NB4 (cell line): ENCODE results near the gene VAT1.

Experiments used
- DNase-seq: peaks from one replicate; pipeline ENCODE4 v3.0.0; 2010; ENCODE audit warnings: low read depth
- H3K4me3 ChIP-seq: one replicate; pipeline ENCODE4 v1.5.1; 2011; ENCODE audit warnings: mild to moderate bottlenecking, low read depth, low read length, moderate library complexity
- MYC ChIP-seq: IDR thresholded peaks from 2 replicates; pipeline ENCODE4 v1.6.1; 2011; ENCODE audit warnings: low read depth, low read length
- POLR2A ChIP-seq: IDR thresholded peaks from 2 replicates; pipeline ENCODE4 v1.6.1; 2011; ENCODE audit warnings: mild to moderate bottlenecking; ENCODE audit not compliant: insufficient read length; ENCODE audit errors: extremely low read depth
- TF ChIP-seq, protein P1 (sequence below): IDR thresholded peaks from 2 replicates; pipeline ENCODE4 v1.6.1; 2011; ENCODE audit warnings: low read depth, low read length
- TF ChIP-seq, protein P2 (sequence below): IDR thresholded peaks from one replicate; pipeline ENCODE4 v1.5.1; 2012; ENCODE audit warnings: low read depth, low read length

The VAT1 gene

DNA sequence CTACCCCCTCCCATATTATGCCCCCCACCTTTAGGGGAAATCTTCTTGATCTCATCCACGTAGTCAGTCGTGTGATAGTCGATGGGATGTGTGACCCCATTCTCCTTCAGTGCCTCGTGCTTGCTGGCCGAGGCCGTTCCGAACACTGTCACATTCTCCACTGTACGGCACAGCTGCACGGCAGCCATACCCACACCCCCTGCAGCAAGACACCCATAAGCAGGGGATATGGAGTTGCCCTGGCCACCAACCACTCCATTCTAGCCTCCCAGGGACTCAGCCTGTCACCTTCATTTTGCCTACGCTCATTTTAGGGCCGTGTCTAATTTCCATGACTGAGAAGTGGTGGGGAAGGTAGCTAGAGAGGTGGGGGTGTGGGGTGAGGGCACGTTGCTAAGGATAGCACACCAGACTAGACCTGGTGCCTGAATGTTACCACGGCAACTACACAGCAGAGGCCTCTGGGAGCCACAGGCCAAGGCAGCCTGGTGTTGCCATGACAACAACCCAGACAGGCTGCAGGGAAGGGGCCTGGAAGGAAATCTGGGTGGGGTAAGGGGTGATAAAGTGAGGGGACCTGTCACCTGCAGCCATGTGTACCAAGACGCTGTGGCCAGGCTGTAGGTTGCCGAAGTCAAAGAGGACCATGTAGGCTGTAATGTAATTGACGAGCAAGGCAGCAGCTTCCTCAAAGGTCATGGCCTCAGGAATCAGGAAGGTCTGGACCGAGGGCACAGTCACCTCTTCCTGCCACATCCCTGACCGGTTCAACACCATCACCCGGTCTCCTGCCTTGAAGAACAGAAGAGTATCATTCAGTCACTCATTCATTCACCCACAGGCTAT lies 4.0 kb downstream of the VAT1 start:
- peak overlapping the region; percentile 25 for H3K4me3 ChIP-seq
- TF ChIP-seq, protein P1, sequence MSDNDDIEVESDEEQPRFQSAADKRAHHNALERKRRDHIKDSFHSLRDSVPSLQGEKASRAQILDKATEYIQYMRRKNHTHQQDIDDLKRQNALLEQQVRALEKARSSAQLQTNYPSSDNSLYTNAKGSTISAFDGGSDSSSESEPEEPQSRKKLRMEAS = no peak
- TF ChIP-seq POLR2A (no peak), MYC (no peak)
- TF ChIP-seq, protein P2, sequence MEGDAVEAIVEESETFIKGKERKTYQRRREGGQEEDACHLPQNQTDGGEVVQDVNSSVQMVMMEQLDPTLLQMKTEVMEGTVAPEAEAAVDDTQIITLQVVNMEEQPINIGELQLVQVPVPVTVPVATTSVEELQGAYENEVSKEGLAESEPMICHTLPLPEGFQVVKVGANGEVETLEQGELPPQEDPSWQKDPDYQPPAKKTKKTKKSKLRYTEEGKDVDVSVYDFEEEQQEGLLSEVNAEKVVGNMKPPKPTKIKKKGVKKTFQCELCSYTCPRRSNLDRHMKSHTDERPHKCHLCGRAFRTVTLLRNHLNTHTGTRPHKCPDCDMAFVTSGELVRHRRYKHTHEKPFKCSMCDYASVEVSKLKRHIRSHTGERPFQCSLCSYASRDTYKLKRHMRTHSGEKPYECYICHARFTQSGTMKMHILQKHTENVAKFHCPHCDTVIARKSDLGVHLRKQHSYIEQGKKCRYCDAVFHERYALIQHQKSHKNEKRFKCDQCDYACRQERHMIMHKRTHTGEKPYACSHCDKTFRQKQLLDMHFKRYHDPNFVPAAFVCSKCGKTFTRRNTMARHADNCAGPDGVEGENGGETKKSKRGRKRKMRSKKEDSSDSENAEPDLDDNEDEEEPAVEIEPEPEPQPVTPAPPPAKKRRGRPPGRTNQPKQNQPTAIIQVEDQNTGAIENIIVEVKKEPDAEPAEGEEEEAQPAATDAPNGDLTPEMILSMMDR = no peak
- DNase-seq = peak; percentile 37

DNA sequence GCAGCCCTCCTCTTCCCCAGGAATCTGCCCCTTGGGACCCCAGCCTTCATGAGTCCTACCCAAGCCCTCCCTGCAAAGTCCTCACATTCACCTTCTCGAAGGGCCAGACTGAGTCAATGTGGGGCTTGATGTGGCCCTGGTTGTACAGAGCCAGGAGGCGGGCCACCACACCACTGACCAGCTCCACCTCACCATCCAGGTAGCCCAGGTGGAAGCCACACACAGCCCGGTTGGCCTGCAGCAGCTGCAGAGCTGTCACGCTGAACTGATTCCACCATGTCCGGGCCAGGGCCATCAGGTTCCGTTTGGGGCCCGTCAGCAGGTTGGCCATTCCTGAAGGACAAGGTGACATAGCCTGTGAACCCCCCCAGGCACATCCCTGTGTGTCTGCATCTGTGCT lies 6.0 kb downstream of the VAT1 start:
- DNase-seq = no peak
- TF ChIP-seq, protein P1 = no peak
- TF ChIP-seq, protein P2 = no peak
- no peak for TF ChIP-seq MYC
- TF ChIP-seq POLR2A = no peak
- H3K4me3 ChIP-seq = no peak overlapping the region

DNA sequence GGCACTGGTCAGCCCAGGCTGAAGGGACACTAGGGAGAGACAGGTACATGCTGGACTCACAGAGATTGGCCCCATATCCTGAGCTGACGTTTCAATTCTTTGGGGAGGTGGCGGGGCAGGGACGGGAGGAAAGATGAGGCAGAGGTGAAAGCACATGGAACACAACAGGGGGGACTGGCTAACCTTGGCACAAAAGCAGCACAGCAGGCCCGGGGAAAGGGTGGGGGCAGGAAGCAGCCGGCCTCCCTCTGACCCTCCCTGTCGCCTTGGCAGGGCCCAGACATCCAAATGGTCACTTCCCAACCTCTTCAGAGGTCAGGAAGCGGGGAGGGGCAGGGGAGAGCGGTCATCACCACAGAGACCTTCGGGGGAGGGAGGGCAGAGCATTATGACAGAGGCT lies 6.6 kb downstream of the VAT1 start:
- no peak for TF ChIP-seq POLR2A
- TF ChIP-seq MYC = no peak
- TF ChIP-seq, protein P1 = no peak
- TF ChIP-seq, protein P2 = no peak
- H3K4me3 ChIP-seq = no peak overlapping the region
- DNase-seq = peak; percentile 43

DNA sequence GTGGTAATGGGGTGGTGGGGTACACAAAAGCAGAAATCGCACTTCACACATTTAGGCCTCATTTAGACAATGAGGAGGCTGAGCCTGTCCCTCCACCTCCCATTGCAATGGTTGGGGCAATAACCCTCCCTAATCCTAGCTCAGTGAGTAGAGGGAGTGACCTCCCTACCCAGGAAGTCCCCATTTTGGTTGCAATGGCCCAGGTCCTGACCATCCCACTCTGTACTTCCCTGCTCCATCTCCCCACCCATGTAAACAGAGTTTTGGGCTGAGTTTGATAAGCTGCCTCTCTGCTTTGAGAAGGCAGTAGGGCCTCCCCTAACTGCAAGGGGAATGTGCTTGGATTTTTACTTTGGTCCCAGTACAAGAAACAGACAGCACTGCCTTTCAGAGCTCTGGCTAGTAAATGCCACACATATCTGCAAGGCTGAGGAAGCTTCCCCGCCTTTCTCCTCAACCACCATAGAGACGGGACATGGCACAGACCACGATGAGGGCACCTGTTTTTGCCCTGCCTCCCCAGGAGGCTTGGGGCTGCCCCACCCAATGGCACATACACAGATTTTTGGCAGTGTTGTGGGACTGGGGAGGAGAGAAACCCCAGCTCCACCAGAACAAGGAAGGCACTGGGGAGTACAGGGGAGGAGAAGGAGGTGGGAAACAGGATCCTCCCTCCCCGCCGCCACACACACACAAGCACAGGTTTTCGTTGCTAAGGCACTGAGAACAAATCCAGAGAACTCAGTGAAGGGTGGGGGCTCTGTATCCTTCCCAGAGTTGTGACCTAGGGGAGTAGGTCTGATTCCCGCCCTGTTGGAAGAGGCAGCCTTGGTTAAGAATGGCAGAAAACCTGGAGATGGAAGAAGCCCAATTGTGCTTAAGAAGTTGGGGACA lies 7.3 kb downstream of the VAT1 start:
- TF ChIP-seq, protein P1 = no peak
- no peak for DNase-seq

DNA sequence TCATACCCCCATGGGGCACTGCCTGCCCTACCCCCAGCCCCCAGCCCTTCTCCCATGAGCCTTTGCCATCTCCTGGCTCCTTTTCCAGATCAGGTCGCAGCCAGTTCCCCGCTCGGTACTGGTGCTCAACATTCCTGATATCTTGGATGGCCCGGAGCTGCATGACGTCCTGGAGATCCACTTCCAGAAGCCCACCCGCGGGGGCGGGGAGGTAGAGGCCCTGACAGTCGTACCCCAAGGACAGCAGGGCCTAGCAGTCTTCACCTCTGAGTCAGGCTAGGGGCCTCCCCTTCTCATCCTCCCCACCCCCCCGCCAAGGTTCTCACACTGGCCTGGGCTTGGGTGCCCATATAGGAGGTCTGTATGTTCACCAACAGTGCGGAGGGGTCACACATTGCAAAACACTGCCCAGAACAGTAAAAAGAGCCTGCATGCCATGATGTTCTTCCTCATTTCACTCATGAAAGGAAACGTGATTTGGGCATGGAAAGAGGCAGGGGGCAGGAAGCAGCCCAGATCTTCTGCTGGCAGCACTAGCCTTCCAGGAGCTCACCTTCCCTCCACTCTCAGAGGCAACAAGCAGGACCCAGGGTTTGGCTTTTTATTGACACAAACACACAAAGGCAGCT lies 8.1 kb downstream of the VAT1 start:
- TF ChIP-seq, protein P2 = no peak
- no peak for TF ChIP-seq POLR2A
- TF ChIP-seq, protein P1 = no peak
- H3K4me3 ChIP-seq = no peak overlapping the region
- DNase-seq = peak; percentile 84

More for the DNA sequence above, 7.3 kb downstream of the VAT1 start:
- no peak overlapping the region for H3K4me3 ChIP-seq
